Stimulated activated CD4-positive, alpha-beta T cell treated with anti-CD3 and anti-CD28 coated beads, TNF-alpha, amount 100 ng/mL, for 48 hours (primary cell): ENCODE measurements around the gene ROCK2.
"Not testable (repeated sequence)": the region's sequence is repeated elsewhere in the genome, so short reads cannot be mapped to it uniquely, and the experiment has no call there.

ENCODE experiments used
- DNase-seq, 3 donors: peaks; one replicate each; pipeline ENCODE4 v3.0.0-alpha.2; 2020; ENCODE audit warnings: low read depth in 3 of 3

Gene ROCK2

GRCh38 chr2:11267931-11268330 lies 76.5 kb downstream of the ROCK2 start:
- no peak for DNase-seq

GRCh38 chr2:11264818-11265217 lies 79.6 kb downstream of the ROCK2 start:
- no peak for DNase-seq

- no peak for DNase-seq
These were observed 80.4 kb downstream of the ROCK2 start for GRCh38 chr2:11264007-11264406.

DNA sequence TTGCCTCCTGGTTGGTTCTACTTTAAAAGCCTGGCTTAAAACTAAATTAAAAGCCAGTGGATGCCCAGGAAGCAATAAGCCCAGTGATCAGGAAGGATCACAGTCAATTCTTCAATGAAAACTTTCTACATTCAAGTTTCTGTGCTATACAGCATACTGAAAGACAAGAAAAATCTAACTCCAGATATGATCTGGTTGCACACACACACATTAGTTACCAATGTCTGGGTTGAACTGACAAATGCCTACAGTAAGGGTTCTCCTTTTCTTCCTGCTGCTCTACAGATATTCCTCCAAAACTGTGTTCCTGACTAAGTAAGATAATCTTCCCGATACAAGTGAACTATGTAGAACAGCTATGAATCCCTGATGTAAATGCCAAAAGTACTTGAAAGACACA lies 81.3 kb downstream of the ROCK2 start:
- DNase-seq: no peak

DNA sequence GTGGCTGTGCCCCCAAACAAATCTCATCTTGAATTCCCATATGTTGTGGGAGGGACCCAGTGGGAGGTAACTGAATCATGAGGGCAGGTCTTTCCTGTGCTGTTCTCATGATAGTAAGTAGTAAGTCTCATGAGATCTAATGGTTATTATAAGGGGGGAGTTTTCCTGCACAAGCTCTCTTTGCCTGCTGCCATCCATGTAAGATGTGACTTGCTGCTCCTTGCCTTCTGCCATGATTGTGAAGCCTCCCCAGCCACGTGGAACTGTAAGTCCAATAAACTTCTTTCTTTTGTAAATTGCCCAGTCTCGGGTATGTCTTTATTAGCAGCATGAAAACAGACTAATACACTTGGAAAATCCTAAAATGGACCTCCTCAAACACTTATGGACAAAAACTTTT lies 82.0 kb downstream of the ROCK2 start:
- DNase-seq: not testable (repeated sequence)

DNA sequence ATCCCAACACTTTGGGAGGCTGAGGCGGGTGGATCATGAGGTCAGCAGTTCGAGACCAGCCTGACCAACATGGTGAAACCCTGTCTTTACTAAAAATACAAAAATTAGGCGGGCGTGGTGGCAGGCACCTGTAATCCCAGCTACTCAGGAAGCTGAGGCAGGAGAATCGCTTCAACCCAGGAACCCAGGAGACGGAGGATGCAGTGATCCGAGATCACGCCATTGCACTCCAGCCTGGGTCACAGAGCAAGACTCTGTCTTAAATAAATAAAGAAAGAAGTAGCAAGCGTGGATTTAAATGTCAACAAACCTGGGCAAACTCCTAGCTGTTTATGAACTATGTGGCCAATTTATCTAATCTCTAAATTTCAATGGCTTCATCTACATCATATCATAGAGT lies 82.9 kb downstream of the ROCK2 start:
- not testable (repeated sequence) for DNase-seq

GRCh38 chr2:11260979-11261378 lies 83.5 kb downstream of the ROCK2 start:
- DNase-seq: no peak

- DNase-seq: no peak
These were observed 86.5 kb downstream of the ROCK2 start for GRCh38 chr2:11257964-11258363.

DNA sequence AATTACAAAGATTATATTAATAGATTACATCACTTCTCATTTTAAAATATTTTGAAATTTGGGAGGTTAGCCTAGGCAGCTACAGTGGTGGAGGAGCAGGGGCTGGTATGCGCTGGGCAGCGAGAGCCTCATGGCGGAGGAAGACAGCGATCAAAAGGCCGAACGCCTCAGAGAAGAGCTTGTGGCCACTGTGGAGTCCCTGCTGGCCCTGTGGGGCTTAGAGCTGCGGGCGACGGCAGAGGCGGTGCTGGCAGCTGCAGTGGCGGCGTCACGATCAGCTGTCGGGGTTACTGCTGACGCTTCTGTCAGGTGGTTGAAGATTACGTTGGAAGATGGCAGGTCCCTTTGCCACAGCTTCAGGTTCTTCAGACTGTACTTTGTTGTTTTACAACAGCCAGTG lies 87.4 kb downstream of the ROCK2 start:
- no peak for DNase-seq

GRCh38 chr2:11256166-11256565 lies 88.3 kb downstream of the ROCK2 start:
- DNase-seq: no peak

DNA sequence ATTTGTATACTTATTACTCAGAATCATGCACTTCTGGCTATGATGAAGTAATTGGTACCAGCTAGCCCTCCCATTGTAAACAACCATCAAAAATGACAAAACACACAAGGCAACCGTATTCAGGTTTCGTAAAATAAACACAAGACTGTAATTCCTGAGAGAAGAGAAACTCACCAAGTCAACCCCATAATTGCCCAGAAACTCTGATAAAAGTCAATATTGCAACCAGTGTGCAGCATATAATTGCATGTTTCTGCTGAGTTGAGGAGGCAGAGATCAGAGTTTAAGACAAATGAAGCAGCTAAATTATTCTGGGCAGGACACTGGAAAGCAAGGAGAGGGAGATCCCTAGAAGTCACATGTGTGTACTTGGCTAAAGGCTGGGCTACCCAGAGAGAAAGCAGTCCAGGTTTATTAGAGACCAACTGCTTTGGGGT lies 90.3 kb downstream of the ROCK2 start:
- no peak for DNase-seq

DNA sequence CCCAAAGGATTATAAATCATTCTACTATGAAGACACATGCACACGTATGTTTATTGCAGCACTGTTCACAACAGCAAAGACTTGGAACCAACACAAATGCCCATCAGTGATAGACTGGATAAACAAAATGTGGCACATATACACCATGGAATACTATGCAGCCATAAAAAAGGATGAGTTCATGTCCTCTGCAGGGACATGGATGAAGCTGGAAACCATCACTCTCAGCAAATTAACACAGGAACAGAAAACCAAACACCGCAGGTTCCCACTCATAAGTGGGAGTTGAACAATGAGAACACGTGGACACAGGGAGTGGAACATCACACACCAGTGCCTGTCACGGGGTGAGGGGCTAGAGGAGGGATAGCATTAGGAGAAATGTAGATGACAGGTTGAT lies 92.0 kb downstream of the ROCK2 start:
- not testable (repeated sequence) for DNase-seq

DNA sequence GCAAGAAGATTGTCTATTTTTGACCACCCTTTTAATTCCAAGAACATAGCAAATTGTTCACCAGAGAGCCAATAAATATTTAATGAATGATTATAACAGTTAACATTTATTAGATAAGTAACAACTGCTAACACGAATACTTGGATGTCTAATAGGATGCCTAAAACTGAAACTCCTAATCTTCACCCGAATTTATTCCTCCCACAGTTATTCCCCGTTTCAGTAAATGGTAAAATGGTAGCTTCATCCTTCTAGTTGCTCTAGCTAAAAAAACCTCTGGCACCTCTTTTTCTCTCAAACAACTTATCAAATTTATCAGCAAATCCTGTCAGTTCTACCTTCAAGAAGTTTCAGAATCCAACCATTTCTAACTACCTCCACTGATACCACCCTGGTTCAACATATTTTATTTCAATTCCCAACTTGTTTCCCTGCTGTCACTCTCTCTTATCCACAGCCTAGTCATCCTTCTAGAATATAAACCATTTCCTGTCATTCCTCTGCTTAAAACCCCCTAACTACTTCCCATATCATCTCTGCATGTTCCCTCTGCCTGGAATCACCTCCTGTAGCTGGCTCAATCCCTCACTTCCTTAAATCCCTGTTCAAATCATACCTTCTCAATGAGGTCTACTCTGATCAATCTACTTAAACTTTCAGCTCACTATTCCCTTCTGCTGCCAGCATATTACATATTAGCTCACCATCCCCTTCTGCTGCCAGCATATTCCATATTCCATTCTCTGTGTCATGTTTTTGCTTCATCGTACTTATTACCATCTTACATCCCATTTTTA lies 93.8 kb downstream of the ROCK2 start:
- no peak for DNase-seq

- DNase-seq: no peak
These were observed 99.1 kb downstream of the ROCK2 start for GRCh38 chr2:11245322-11245721.

DNA sequence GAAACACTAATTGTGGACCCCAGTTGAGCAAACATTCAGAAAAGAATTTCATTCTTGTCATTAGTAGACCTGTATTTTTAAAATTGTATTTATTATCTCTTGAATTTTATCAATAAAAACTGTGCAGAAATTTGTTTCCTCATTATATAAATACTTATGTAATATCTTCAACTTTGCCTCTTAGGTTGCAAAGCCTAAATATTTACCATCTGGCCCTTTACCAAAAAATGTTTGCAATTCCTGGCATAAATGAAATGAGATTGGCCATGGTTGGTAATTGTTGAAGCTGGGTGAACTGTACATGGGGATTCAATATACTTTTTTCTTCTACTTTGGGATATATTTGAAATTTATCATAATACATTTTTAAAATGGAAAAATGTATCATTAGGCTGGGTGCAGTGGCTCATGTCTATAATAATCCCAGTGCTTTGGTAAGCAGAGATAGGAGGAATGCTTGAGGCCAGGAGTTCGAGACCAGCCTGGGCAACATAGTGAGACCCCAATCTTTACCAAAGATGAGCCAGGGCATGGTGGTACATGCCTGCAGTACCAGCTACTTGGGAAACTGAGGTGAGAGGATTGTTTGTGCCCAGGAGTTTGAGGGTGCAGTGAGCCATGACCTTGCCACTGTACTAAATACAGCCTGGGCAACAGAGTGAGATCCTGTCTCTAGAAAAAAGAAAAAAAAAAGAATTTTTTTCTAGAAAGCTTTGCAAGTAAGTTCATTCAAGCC lies 100.2 kb downstream of the ROCK2 start:
- DNase-seq: no peak

- DNase-seq: no peak
These were observed 100.9 kb downstream of the ROCK2 start for GRCh38 chr2:11243512-11243911.

GRCh38 chr2:11242542-11243174 lies 101.8 kb downstream of the ROCK2 start:
- DNase-seq: no peak

GRCh38 chr2:11241412-11242203 lies 102.8 kb downstream of the ROCK2 start:
- DNase-seq: no peak

DNA sequence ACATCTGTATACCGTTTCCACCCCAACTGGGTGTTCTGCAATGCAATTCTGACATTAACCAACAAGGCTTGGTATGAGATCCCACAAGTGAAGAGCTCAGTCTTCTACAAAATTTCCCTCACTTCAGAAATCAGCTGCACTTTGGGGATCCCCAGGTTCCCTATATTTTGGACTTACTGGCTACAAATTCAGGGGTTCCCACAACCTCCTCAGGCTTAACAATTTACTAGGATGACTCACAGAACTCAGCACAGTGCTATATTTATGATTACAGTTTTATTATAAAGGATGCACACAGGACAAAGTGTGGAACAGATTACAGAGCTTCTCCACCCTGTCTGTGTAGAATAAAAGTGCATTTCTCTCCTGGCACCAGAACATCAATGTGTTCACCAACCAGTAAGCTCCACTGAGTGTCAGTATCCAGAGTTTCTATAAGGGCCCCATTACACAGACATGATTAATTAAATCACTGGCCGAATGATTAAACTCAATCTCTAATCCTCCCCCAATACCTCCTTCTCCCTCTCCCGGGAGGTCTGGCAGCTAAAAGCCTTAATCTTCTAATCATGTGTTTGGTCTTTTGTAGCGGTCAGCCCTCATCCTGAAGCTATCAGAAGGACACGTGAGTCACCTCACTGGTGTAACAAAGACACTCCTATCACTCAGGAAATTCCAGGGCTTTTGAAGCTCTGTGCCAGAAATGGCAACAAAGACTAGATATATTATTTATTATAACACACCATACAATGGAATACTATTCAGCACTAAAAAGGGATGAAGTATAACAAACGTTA lies 104.6 kb downstream of the ROCK2 start:
- DNase-seq: no peak

GRCh38 chr2:11239147-11239546 lies 105.3 kb downstream of the ROCK2 start:
- DNase-seq: no peak

DNA sequence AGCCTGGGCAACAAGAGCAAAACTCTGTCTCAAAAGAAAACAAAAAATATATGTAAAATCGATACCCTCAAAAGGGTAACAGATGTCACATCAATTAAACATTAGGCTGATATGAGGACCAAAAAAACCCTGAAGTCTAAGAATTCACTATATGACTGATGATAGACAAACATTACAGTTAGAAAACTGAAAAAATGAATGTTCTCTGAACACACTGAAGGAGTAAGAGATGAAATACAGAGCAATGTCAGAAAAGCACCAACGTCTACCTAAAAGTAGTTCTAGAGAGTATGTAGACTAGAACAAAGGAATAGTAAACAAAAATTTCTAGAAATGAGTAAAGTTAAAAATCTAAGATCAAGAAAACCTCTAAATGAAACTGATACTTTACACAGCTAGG lies 107.3 kb downstream of the ROCK2 start:
- DNase-seq: no peak
